Midbrain (tissue), 1 donor: ENCODE measurements around the gene SYNGAP1.

Source experiments
- DNase-seq: peaks from one replicate; lab custom pipeline; 2025; lab: John Stamatoyannopoulos, UW

Gene SYNGAP1

DNA sequence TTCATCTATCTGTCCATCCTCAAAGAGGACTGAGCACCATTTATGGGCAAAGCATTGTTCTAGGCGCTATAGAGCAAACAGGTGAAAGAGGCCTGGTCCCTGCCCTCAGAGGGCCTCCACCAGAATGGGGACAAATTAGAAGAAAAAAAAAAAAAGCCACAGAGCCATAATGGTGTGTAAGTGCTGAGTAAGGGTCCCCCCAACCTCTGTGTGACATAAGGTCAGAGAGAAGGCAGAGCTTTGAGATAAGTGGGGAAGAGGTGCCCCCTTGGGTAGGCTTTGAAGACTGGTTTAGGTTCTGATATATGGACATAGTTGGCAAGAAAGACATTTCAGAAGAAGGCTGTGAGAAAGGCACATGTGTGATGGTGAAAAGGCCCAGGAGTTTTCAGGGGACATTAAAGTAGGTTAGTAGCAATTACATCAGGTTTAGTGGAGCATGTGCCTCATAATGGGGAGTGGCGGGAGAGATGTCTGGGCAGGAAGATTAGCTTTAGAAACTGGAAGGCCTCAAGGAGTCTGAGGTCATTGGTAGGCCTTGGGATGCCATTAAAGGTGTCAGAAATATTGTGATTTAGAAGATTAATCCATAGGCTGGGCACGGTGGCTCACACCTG is 19.2 kb downstream of the SYNGAP1 start:
- DNase-seq = no peak

GRCh38 chr6:33439956-33440648 is 20.2 kb downstream of the SYNGAP1 start:
- no peak for DNase-seq

DNA sequence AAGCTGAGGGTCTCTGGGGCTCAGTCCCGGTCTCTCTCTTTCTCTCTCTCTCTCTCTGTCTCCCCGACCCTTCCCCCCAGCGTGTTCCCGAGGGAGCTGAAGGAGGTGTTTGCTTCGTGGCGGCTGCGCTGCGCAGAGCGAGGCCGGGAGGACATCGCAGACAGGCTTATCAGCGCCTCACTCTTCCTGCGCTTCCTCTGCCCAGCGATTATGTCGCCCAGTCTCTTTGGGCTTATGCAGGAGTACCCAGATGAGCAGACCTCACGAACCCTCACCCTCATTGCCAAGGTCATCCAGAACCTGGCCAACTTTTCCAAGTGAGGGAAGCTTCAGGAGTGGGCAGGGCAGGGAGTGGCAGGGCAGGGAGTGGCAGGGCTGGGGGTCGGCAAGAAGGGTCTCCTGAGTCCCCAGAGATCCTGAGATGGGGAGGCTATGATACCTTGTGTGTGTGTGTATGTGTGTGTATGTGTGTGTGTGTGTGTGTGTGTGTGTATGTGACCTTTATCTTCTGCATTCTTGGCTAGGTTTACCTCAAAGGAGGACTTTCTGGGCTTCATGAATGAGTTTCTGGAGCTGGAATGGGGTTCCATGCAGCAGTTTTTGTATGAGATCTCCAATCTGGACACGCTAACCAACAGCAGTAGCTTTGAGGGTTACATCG is 20.9 kb downstream of the SYNGAP1 start:
- no peak for DNase-seq

DNA sequence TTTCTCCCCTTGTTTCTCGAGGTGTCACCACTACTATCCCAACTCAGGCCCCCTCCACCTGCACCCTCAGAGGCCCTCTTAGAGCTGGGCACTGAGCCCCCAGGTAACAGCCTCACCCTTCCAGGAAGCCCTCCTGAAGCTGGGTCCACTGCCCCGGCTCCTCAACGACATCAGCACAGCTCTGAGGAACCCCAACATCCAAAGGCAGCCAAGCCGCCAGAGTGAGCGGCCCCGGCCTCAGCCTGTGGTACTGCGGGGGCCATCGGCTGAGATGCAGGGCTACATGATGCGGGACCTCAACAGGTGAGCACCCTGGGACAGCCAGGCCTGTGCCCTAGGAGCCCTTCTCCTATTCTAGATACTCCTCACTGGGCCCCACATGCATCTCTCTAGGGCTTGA is 21.6 kb downstream of the SYNGAP1 start:
- DNase-seq = no peak

DNA sequence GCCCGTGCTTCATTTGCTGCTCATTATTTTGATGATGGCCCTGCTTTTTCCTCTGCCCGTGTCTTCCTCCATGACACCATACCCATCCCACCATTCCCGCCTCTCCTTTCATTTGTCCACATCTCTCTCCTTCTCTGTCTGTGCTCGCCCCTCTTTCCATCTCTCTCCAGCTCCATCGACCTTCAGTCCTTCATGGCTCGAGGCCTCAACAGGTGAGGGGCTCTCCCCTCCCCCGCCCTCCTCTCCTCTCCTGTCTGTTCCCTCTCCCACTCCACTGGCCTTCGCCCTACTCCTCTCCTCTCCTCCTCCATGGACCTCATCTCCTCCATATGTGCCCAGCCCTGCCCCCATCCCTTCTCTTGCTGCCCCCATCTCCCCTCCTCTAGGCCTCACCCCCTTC is 22.4 kb downstream of the SYNGAP1 start:
- DNase-seq = no peak

DNA sequence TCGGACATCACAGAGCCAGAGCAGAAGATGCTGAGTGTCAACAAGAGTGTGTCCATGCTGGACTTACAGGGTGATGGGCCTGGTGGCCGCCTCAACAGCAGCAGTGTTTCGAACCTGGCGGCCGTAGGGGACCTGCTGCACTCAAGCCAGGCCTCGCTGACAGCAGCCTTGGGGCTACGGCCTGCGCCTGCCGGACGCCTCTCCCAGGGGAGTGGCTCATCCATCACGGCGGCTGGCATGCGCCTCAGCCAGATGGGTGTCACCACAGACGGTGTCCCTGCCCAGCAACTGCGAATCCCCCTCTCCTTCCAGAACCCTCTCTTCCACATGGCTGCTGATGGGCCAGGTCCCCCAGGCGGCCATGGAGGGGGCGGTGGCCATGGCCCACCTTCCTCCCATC is 23.2 kb downstream of the SYNGAP1 start:
- DNase-seq = no peak

GRCh38 chr6:33443619-33444504 is 24.0 kb downstream of the SYNGAP1 start:
- DNase-seq = no peak

- DNase-seq = no peak
Observed at GRCh38 chr6:33445119-33445603, 25.3 kb downstream of the SYNGAP1 start.

- no peak for DNase-seq
Observed at GRCh38 chr6:33446356-33446755, 26.5 kb downstream of the SYNGAP1 start.

- DNase-seq = no peak
Observed at GRCh38 chr6:33450434-33450833, 30.6 kb downstream of the SYNGAP1 start.

DNA sequence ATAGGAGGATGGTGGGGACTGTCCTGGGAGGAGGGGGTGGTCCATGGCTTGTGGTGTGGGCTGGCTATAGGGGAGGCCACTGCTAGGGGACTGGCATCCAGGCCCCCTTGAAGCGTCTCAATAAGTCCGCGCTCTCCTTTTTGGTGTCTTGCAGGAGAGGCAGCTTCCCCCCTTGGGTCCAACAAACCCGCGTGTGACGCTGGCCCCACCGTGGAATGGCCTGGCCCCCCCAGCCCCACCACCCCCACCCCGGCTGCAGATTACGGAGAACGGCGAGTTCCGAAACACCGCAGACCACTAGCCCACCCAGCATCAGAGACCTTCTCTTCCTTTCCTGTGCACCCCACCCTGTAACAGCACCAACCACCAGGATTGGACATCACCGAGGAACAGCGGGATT is 31.7 kb downstream of the SYNGAP1 start:
- DNase-seq = no peak

GRCh38 chr6:33452496-33452895 is 32.6 kb downstream of the SYNGAP1 start:
- DNase-seq = no peak

- no peak for DNase-seq
Observed at GRCh38 chr6:33453393-33454008, 33.6 kb downstream of the SYNGAP1 start.

DNA sequence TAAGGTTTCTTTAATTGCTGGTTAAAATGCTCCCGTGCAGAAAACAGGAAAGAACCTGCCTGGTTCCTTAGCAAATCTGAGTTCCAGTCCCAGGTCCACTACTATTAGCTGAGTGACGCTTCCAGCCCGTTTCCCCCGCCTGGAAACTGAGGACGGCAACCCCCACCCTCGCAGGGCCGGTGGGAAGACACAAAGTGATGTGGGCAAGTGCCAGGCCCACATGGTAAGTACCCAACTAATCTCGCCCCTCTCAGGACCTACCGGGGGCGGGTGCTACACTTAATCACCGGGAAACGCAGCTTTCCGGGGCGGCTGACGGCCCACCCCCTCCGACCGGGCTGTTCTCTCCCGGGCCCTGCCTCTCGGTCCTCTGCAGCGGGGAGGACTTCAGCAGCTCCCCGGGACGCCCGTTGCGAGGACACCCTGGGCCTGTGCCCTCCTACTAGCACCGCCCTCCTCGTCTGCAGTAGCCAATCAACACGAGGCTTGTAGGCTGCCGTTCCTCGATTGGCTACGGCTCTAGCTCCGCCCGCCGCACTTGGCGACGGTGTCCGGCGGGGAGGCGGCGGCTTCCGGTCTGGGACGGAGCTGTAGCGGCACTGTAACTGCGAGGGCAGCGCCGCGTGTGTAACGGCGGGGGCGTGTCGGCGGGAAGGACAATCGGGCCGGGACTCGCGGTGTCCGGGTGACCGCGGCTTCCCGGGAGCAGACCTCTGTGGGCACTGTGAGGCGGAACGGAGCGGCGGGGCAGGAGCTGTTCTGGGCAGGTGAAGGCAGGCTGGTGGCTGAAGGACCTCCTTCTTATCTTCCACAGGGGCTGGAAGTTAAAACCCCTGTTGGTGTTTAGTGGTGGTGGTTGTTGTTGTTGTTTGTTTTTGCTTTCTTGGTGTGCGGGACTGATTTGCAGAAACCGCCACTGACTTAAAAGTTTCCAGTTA is 34.4 kb downstream of the SYNGAP1 start, which contains the start of gene ZBTB9:
TSS of gene ZBTB9 (plus strand) at position 568 of the 938 bp plus-strand sequence. CDS start 525 bp downstream, outside the sequence.
- DNase-seq = peak; percentile 98

DNA sequence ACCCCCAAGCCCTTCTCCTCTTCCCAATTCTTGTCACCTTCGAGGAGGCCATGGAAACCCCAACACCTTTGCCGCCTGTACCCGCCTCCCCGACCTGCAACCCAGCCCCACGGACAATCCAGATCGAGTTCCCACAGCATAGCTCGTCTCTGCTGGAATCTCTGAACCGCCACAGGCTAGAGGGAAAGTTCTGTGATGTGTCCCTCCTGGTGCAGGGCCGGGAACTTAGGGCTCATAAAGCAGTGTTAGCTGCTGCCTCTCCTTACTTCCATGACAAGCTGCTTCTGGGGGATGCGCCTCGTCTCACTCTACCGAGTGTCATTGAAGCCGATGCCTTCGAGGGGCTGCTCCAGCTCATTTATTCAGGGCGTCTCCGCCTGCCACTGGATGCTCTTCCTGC is 35.2 kb downstream of the SYNGAP1 start:
- DNase-seq = no peak

DNA sequence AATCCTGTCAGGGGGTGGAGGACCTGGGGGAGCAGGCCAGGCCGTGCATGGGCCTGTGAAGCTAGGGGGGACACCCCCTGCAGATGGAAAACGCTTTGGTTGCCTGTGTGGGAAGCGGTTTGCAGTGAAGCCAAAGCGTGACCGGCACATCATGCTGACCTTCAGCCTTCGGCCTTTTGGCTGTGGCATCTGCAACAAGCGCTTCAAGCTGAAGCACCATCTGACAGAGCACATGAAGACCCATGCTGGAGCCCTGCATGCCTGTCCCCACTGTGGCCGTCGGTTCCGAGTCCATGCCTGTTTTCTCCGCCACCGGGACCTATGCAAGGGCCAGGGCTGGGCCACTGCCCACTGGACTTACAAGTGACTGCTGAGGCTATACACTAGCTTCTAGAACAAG is 36.3 kb downstream of the SYNGAP1 start:
- DNase-seq = no peak

- DNase-seq = no peak
Observed at GRCh38 chr6:33458676-33459075, 38.8 kb downstream of the SYNGAP1 start.

DNA sequence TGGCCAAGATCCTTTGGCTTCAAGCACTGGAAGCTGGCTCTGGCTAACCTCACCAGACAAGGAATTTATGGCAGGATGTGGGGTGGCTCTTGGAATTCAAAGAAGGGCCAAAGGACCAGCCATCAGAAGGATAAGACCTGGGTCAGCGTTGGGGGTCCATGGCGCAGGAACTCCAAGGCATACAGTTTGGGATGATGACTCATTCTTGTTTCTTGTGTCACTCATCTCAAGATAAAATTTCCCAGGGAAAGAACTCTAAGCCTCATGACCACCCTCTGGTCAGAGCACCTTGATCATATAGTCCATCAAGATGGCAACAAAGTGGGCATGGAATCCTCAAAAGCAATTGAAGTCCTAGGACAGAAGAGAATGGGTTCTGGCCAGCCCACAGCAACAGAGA is 39.4 kb downstream of the SYNGAP1 start:
- DNase-seq = no peak

- DNase-seq = no peak
Observed at GRCh38 chr6:33466075-33466735, 46.3 kb downstream of the SYNGAP1 start.

GRCh38 chr6:33467091-33467490 is 47.2 kb downstream of the SYNGAP1 start:
- no peak for DNase-seq
